ENCODE measurements around the gene MRLN.

The MRLN gene

GRCh38 chr10:59702347-59702746 is 50.9 kb downstream of the MRLN start:
- TF ChIP-seq, protein P1, sequence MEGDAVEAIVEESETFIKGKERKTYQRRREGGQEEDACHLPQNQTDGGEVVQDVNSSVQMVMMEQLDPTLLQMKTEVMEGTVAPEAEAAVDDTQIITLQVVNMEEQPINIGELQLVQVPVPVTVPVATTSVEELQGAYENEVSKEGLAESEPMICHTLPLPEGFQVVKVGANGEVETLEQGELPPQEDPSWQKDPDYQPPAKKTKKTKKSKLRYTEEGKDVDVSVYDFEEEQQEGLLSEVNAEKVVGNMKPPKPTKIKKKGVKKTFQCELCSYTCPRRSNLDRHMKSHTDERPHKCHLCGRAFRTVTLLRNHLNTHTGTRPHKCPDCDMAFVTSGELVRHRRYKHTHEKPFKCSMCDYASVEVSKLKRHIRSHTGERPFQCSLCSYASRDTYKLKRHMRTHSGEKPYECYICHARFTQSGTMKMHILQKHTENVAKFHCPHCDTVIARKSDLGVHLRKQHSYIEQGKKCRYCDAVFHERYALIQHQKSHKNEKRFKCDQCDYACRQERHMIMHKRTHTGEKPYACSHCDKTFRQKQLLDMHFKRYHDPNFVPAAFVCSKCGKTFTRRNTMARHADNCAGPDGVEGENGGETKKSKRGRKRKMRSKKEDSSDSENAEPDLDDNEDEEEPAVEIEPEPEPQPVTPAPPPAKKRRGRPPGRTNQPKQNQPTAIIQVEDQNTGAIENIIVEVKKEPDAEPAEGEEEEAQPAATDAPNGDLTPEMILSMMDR (IDR thresholded peaks at IDR 0.05; ENCODE audit: low read depth, low read length): no peak
- no peak for DNase-seq (ENCODE audit: low read depth, low spot score)
- H3K4me3 ChIP-seq (ENCODE audit: low read depth, low read length): no peak overlapping the region
- in situ Hi-C loops (cut with HindIII; ENCODE audit: low sequenced_read_pairs): no loop called here

DNA sequence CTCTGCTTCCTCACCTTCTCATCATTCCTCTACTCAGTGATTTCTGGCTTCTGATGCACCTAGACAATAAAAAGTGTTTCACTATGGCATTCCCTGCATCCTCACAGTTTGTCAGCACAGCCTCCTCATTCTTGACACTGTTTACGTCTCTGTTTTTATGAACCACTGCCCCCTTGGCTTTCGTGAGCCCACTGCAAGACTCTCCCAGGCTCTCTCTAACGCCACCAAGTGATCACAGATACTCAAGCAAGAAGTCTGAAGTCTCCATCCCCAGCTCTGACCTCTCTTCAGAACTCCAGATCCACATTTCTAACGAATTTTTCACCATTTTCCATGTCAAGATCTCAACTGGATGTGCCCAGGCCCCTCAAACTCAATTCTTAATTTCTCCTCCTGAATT is 52.5 kb downstream of the MRLN start:
- no peak for DNase-seq (ENCODE audit: low read depth, low spot score)
- TF ChIP-seq, protein P1 (IDR thresholded peaks at IDR 0.05; ENCODE audit: low read depth, low read length): no peak

DNA sequence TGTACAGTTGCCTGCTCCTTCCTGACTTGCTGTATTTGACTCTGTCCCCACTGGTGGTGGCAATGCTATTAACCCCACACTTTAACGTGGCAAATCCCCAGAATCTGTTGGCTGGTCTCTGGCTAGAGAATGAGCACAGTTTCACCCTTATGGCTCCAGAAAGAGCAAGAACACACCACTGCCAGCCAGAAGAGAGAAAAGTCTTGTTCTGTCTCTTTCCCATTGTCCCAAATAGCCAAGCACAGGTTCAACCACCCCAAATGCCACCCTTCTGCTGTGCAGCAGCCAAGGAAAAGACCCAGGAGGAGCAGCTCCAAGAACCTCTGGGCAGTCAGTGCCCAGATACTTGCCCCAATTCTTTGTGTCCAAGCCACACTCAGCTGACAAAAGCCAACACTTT is 54.9 kb downstream of the MRLN start:
- in situ Hi-C loops (cut with HindIII; ENCODE audit: low sequenced_read_pairs): no loop called here
- DNase-seq (ENCODE audit: low read depth, low spot score): no peak
- no peak overlapping the region for H3K4me3 ChIP-seq (ENCODE audit: low read depth, low read length)
- TF ChIP-seq, protein P1 (IDR thresholded peaks at IDR 0.05; ENCODE audit: low read depth, low read length): no peak

More for the DNA sequence above, 52.5 kb downstream of the MRLN start:
- in situ Hi-C loops (cut with HindIII; ENCODE audit: low sequenced_read_pairs): no loop called here
- no peak overlapping the region for H3K4me3 ChIP-seq (ENCODE audit: low read depth, low read length)

GRCh38 chr10:59695637-59696036 is 57.6 kb downstream of the MRLN start:
- DNase-seq (ENCODE audit: low read depth, low spot score): no peak
- no peak overlapping the region for H3K4me3 ChIP-seq (ENCODE audit: low read depth, low read length)
- in situ Hi-C loops (cut with HindIII; ENCODE audit: low sequenced_read_pairs): no loop called here
- TF ChIP-seq, protein P1 (IDR thresholded peaks at IDR 0.05; ENCODE audit: low read depth, low read length): no peak

GRCh38 chr10:59694936-59695335 is 58.3 kb downstream of the MRLN start:
- in situ Hi-C loops (cut with HindIII; ENCODE audit: low sequenced_read_pairs): no loop called here
- no peak overlapping the region for H3K4me3 ChIP-seq (ENCODE audit: low read depth, low read length)
- DNase-seq (ENCODE audit: low read depth, low spot score): no peak
- TF ChIP-seq, protein P1 (IDR thresholded peaks at IDR 0.05; ENCODE audit: low read depth, low read length): no peak

DNA sequence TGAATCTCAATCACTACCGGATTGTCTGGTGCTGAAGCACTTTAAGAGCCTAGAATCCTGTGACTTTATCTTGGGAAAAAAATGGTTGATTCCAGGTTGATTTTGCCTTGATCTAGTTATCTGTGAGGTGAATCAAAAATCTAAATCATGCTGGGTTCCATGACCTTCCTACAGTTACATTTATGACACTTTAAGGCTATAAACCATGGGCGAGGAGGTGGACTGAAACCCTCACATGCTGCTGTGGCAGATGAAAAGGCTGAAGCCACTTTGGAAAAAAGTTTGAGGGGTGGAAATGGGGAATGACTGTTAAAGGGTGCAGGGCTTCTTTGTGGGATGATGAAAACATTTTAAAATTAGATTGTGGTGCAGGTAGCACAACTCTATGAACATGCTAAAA is 61.1 kb downstream of the MRLN start:
- TF ChIP-seq, protein P1 (IDR thresholded peaks at IDR 0.05; ENCODE audit: low read depth, low read length): no peak
- no peak overlapping the region for H3K4me3 ChIP-seq (ENCODE audit: low read depth, low read length)
- in situ Hi-C loops (cut with HindIII; ENCODE audit: low sequenced_read_pairs): no loop called here
- no peak for DNase-seq (ENCODE audit: low read depth, low spot score)

- DNase-seq (ENCODE audit: low read depth, low spot score): no peak
- H3K4me3 ChIP-seq (ENCODE audit: low read depth, low read length): no peak overlapping the region
- in situ Hi-C loops (cut with HindIII; ENCODE audit: low sequenced_read_pairs): no loop called here
- TF ChIP-seq, protein P1 (IDR thresholded peaks at IDR 0.05; ENCODE audit: low read depth, low read length): no peak
Observed at GRCh38 chr10:59688921-59689351, 64.3 kb downstream of the MRLN start.

Measured in astrocyte of the spinal cord (primary cell).